ENCODE measurements around the gene ATP13A3. TPM values are rescaled to one million over a fixed set of nuclear protein-coding genes. Genes with fewer than 3 reads are reported as not detected.

Gene ATP13A3
- total and polyA plus RNA-seq, 10 donors: 10.3 to 142 (median 81.6) TPM

- DNase-seq: no peak
- Histone ChIP-seq H3K27me3 (replicated peaks in 1 of 7) (no peaks in the 10 kb centered on the region), H3K27ac (peak overlapping the region in 2 of 8 donors; percentile 9 to 23), H3K4me1 (peaks cover 6 to 90% (median 38%) of the 10 kb centered on the region in 6 donors), H3K36me3 (peaks cover 0 to 20% (median 0%) of the 10 kb centered on the region in 6 donors), H3K9me3 (no peaks in the 10 kb centered on the region), H3K4me3 (no peak overlapping the region)
- TF ChIP-seq POLR2AphosphoS5 (IDR thresholded peaks at IDR 0.05): no peak
- TF ChIP-seq CTCF (IDR thresholded peaks at IDR 0.05 in 8 of 11, conservative IDR thresholded peaks at IDR 0.05 in 3 of 11): no peak
- no peak for TF ChIP-seq POLR2A (IDR thresholded peaks at IDR 0.05)
- intact Hi-C loops (cut with DNase I; ENCODE audit: low total_unique reads): no loop called here
These were observed 5.7 kb downstream of the ATP13A3 start for GRCh38 chr3:194481103-194481502.

GRCh38 chr3:194476784-194477183 is 10.0 kb downstream of the ATP13A3 start:
- Histone ChIP-seq H3K4me3 (no peak overlapping the region), H3K9me3 (no peaks in the 10 kb centered on the region), H3K4me1 (peaks cover 7 to 81% (median 24%) of the 10 kb centered on the region in 6 donors), H3K27me3 (replicated peaks in 1 of 7) (no peaks in the 10 kb centered on the region), H3K27ac (peak overlapping the region in 2 of 8 donors; percentile 4 to 39), H3K36me3 (peaks cover 0 to 9% (median 0%) of the 10 kb centered on the region in 6 donors)
- TF ChIP-seq POLR2AphosphoS5 (IDR thresholded peaks at IDR 0.05) (no peak), POLR2A (IDR thresholded peaks at IDR 0.05) (no peak), CTCF (IDR thresholded peaks at IDR 0.05 in 8 of 11, conservative IDR thresholded peaks at IDR 0.05 in 3 of 11) (no peak)
- intact Hi-C loops (cut with DNase I; ENCODE audit: low total_unique reads): no loop called here
- WGBS, 5 donors: 71 to 91% (median 82%) methylated on average over 4 of the region's 4 CpGs
- no peak for DNase-seq

DNA sequence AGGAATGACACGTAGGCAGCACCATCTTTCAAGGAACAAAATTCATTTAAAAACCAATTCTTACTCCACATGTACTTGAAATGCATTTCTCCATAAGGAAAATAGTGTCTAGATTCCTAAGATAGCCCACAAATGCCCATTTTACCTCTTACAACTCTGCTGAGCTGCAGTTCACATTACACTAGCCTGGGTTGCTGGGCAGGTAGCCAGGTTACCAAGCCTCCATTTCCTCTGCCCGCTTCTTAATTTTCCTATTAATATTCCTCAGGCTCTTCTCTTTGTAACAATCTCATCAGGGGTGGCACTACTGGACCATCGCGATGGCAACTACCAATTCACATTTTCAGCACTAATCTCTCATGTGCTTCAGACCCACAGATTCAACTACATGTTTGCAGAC is 10.8 kb downstream of the ATP13A3 start:
- H3K4me1 ChIP-seq: peaks cover 7 to 81% (median 24%) of the 10 kb centered on the region in 6 donors
- no peaks in the 10 kb centered on the region for H3K9me3 ChIP-seq
- no peaks in the 10 kb centered on the region for H3K27me3 ChIP-seq (replicated peaks in 1 of 7)
- intact Hi-C loops (cut with DNase I; ENCODE audit: low total_unique reads): no loop called here
- H3K36me3 ChIP-seq: peaks cover 0 to 9% (median 0%) of the 10 kb centered on the region in 6 donors
- no peak for TF ChIP-seq POLR2A (IDR thresholded peaks at IDR 0.05)
- no peak for TF ChIP-seq CTCF (IDR thresholded peaks at IDR 0.05 in 8 of 11, conservative IDR thresholded peaks at IDR 0.05 in 3 of 11)
- no peak for TF ChIP-seq POLR2AphosphoS5 (IDR thresholded peaks at IDR 0.05)
- no peak overlapping the region for H3K27ac ChIP-seq
- DNase-seq: no peak
- H3K4me3 ChIP-seq: no peak overlapping the region
- WGBS, 5 donors: 73 to 86% (median 77%) methylated on average over 4 of the region's 4 CpGs

DNA sequence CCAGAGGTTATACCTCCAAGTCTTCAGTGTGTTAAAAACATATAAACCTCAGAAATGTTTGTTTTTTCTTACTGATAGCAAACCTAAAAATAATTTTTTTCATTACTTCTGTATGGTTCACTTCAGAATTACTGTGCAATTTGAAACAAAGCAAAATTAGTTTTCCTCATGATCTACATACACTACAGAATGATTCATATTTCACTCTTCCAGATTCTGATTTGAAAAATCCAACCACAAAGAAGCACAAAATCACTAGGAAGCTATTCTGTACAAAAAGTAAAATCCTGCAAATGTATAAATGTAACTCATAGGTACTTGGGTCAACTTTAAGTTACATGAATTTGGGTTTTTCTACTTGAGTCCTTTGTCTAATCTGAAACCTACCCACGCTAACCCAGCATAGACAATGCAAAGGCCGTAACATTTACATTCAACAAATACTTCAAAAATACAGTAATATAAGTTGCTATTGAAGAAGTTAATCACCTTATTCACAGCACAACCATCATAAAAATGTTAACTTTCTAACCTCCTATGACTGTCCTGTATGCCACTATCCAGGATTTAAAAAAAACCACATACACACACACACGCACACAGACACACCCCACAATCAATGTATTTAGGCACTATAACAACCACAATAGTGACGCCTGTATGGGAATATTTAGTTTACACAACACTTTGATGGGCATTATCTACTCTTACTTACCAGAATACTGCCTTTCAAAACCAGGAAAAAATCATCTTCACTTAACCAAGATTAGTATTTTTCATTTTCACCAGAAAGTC is 11.5 kb downstream of the ATP13A3 start:
- H3K36me3 ChIP-seq: peaks cover 0 to 9% (median 0%) of the 10 kb centered on the region in 6 donors
- H3K27ac ChIP-seq: no peak overlapping the region
- no peak overlapping the region for H3K4me3 ChIP-seq
- H3K4me1 ChIP-seq: peaks cover 7 to 81% (median 25%) of the 10 kb centered on the region in 6 donors
- TF ChIP-seq POLR2A (IDR thresholded peaks at IDR 0.05) (no peak), CTCF (IDR thresholded peaks at IDR 0.05 in 8 of 11, conservative IDR thresholded peaks at IDR 0.05 in 3 of 11) (no peak), POLR2AphosphoS5 (IDR thresholded peaks at IDR 0.05) (no peak)
- WGBS, 5 donors: 85 to 94% (median 89%) methylated on average over 4 of the region's 4 CpGs
- H3K9me3 ChIP-seq: no peaks in the 10 kb centered on the region
- intact Hi-C loops (cut with DNase I; ENCODE audit: low total_unique reads): no loop called here
- H3K27me3 ChIP-seq (replicated peaks in 1 of 7): no peaks in the 10 kb centered on the region
- DNase-seq: no peak

Data from spleen (tissue), 11 donors.